DND-41 (cell line): ENCODE results near the gene PDE4B.

ENCODE experiments used
- EZH2 ChIP-seq: IDR thresholded peaks from 3 replicates; pipeline ENCODE4 v1.6.1; 2012; ENCODE audit warnings: borderline replicate concordance, low read depth, mild to moderate bottlenecking, moderate library complexity, low read length, inconsistent platforms; ENCODE audit not compliant: severe bottlenecking
- TF ChIP-seq, protein P1 (sequence below): IDR thresholded peaks from 2 replicates; pipeline ENCODE4 v1.5.1; 2012; ENCODE audit warnings: borderline replicate concordance, low read length, moderate library complexity, mild to moderate bottlenecking; ENCODE audit not compliant: poor library complexity, severe bottlenecking; ENCODE audit errors: extremely low read depth

DNA sequence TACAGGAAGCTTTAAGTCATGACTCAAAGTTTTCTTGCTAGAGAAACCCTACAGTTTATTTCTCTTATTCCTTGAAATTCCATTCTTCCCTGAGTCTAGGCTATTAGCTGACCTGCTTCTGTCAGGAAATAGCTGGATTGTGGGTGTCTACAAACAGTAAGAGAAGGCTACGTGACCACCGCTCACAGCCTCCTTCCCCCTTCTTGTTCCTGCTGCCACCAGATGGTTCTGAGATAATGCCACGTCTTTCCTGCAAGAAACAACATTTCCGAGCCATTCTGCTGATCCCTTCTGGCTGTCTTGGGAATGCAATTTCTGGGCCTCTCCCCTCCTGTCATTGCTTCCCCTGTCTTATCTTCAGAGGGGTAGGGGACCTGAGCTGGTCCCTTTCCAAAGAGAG is 612.4 kb downstream of the PDE4B start:
- TF ChIP-seq, protein P1, sequence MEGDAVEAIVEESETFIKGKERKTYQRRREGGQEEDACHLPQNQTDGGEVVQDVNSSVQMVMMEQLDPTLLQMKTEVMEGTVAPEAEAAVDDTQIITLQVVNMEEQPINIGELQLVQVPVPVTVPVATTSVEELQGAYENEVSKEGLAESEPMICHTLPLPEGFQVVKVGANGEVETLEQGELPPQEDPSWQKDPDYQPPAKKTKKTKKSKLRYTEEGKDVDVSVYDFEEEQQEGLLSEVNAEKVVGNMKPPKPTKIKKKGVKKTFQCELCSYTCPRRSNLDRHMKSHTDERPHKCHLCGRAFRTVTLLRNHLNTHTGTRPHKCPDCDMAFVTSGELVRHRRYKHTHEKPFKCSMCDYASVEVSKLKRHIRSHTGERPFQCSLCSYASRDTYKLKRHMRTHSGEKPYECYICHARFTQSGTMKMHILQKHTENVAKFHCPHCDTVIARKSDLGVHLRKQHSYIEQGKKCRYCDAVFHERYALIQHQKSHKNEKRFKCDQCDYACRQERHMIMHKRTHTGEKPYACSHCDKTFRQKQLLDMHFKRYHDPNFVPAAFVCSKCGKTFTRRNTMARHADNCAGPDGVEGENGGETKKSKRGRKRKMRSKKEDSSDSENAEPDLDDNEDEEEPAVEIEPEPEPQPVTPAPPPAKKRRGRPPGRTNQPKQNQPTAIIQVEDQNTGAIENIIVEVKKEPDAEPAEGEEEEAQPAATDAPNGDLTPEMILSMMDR = no peak
- TF ChIP-seq EZH2 = no peak
